Heart right ventricle (tissue), 16 donors: ENCODE measurements around the gene PNRC1. TPM values are rescaled to one million over a fixed set of nuclear protein-coding genes. Genes with fewer than 3 reads are reported as not detected.

ENCODE experiments used
- ATAC-seq, 8 donors: fragments of 200-7000 bp; cut with Tn5 transposase; one replicate each; pipeline ENCODE4 v1.9.1; 2020; ENCODE audit warnings: mild to moderate bottlenecking in 8 of 8, moderate library complexity in 8 of 8, moderate number of reproducible peaks in 1 of 8
- DNase-seq, 2 donors: peaks; one replicate each; pipeline ENCODE4 v3.0.0-alpha.2; 2020
- H3K27ac ChIP-seq, 10 donors: fragments of 200-600 bp; sonication (generic) in 2 of 10; one replicate each; pipeline versions ENCODE4 v1.5.0 to v1.8.0; 2020 to 2022; ENCODE audit warnings: mild to moderate bottlenecking in 3 of 10
- H3K27me3 ChIP-seq, 7 donors: fragments of 200-600 bp; one replicate each; pipeline ENCODE4 v1.8.0; 2021 to 2022; ENCODE audit warnings: mild to moderate bottlenecking in 2 of 7
- H3K36me3 ChIP-seq, 9 donors: fragments of 200-600 bp; sonication (generic) in 1 of 9; one replicate each; pipeline versions ENCODE4 v1.5.0 to v1.8.0; 2020 to 2022; ENCODE audit warnings: mild to moderate bottlenecking in 2 of 9
- H3K4me1 ChIP-seq, 9 donors: fragments of 200-600 bp; sonication (generic) in 1 of 9; one replicate each; pipeline versions ENCODE4 v1.5.0 to v1.8.0; 2020 to 2022; ENCODE audit warnings: mild to moderate bottlenecking in 4 of 9
- H3K4me3 ChIP-seq, 10 donors: fragments of 200-600 bp; sonication (generic) in 2 of 10; one replicate each; pipeline versions ENCODE4 v1.5.0 to v1.8.0; 2020 to 2022; ENCODE audit warnings: mild to moderate bottlenecking in 7 of 10, moderate library complexity in 2 of 10
- H3K9me3 ChIP-seq, 11 donors: fragments of 200-600 bp in 10 of 11; sonication (generic) in 2 of 11; one replicate each; pipeline versions ENCODE4 v1.5.0 to v1.8.0; 2013 to 2022; ENCODE audit warnings: mild to moderate bottlenecking in 2 of 11, control low read depth in 1 of 11, moderate library complexity in 1 of 11
- CTCF ChIP-seq, 9 donors: fragments of 200-600 bp; sonication (generic) in 2 of 9; IDR thresholded peaks; one replicate each; pipeline versions ENCODE4 v1.5.0 to v1.8.0; 2021 to 2022; ENCODE audit warnings: antibody characterized with exemption in 9 of 9, mild to moderate bottlenecking in 5 of 9, moderate library complexity in 1 of 9
- WGBS, 2 donors: extraction: QIAGEN DNeasy Blood & Tissue Kit; methylation state at CpG; one replicate each; pipeline ENCODE4 v1.1.7; 2013; ENCODE audit warnings: inconsistent platforms in 1 of 2; 5-methylcytosine and 5-hydroxymethylcytosine counted together
- intact Hi-C, 10 donors: fragments of 100-400 bp; cut with DNase I; formaldehyde crosslinking; loops; one replicate each; pipeline versions ENCODE4 v1.11.1 to v1.14.2; 2022
- polyA plus RNA-seq, 2 donors: library from polyadenylated mRNA; stranded (reverse); fragments of 200-250 nt; gene quantifications; one replicate each; pipeline ENCODE4 v1.2.3, GENCODE V29; 2013
- total RNA-seq, 10 donors: library from RNA; stranded (reverse); fragmentation: NEBNext Ultra II Directional in 3 of 10; extraction: Animal tissue kit (Norgen Biotek cat#: 25700) in 3 of 10; gene quantifications; one replicate each; pipeline versions ENCODE4 v1.2.1 to v1.2.4, GENCODE V29; 2021 to 2023
- donor health status: Arrhythmogenic right ventricular cardiomyopathy.
- donor health status: ischemic (EF 13 %, LVEDD 7.1; RV severe dilation, severe dysfunction).
- donor health status: healthy with polysubstance abuse.
- donor health status: DM: no; HTN: yes; CAD: no.
- donor health status: DM: no; HTN: no; CAD: no.
- donor health status: ischemic (EF 25% LVEDD 6.9; RV normal size, moderate dysfunction).
- donor health status: ischemic (EF 25% LVEDD 5.7; RV mildly dilated, moderate dysfunction).
- donor health status: healthy.
- donor health status: DM: yes; HTN: yes; CAD: no.
- donor health status: Ischemic cardiomyopathy.
- donor health status: ischemic (EF 35%, LVEDD 5.7; RV mildly dilated, moderate dysfunction).
- donor health status: nonischemic (EF 11% LVEDD 7.7; RV severe dilation, severe dysfunction).
- donor health status: DM: yes; HTN: yes; CAD: no.
- donor health status: PGD.
- donor health status: ischemic (EF 29% LVEDD 5.4; RV normal size, mild dysfunction).
- donor health status: nonischemic (EF 23%, LVEDD 6.1; RV moderate dilation, normal function).

The PNRC1 gene
- total and polyA plus RNA-seq, 12 donors, result 45.5 to 270 (median 207) TPM

- Histone ChIP-seq H3K9me3 (no peaks in the 10 kb centered on the region), H3K4me3 (no peak overlapping the region), H3K27me3 (no peaks in the 10 kb centered on the region), H3K36me3 (no peaks in the 10 kb centered on the region), H3K27ac (peak overlapping the region in 1 of 10 donors; percentile 40), H3K4me1 (peaks cover 0 to 12% (median 0%) of the 10 kb centered on the region in 9 donors)
- DNase-seq (no peak), ATAC-seq (peak in 2 of 8 donors; percentile 44 to 51)
- WGBS, 2 donors, result 73 to 80% methylated on average over 4 of the region's 4 CpGs
- intact Hi-C loops, result no loop called here
- TF ChIP-seq CTCF (IDR thresholded peaks at IDR 0.05), result no peak
These were observed 13.5 kb upstream of the PNRC1 start for GRCh38 chr6:89066940-89067646.

- Histone ChIP-seq H3K9me3 (no peaks in the 10 kb centered on the region), H3K4me1 (peaks cover 0 to 19% (median 0%) of the 10 kb centered on the region in 9 donors), H3K27me3 (no peaks in the 10 kb centered on the region), H3K36me3 (no peaks in the 10 kb centered on the region), H3K27ac (no peak overlapping the region), H3K4me3 (no peak overlapping the region)
- intact Hi-C loops, result no loop called here
- no peak for DNase-seq
- TF ChIP-seq CTCF (IDR thresholded peaks at IDR 0.05), result no peak
- no peak for ATAC-seq
These were observed 12.8 kb upstream of the PNRC1 start for GRCh38 chr6:89067796-89068195.

GRCh38 chr6:89068695-89069094 lies 11.9 kb upstream of the PNRC1 start:
- no peak for DNase-seq
- no peak for ATAC-seq
- H3K27ac ChIP-seq, result no peak overlapping the region
- TF ChIP-seq CTCF (IDR thresholded peaks at IDR 0.05), result no peak
- WGBS, 2 donors, result 52 to 93% methylated on average over 1 of the region's 1 CpG
- H3K9me3 ChIP-seq, result peaks cover 0 to 5% (median 0%) of the 10 kb centered on the region in 11 donors
- H3K36me3 ChIP-seq, result no peaks in the 10 kb centered on the region
- intact Hi-C loops, result no loop called here
- peaks cover 0 to 27% (median 0%) of the 10 kb centered on the region in 9 donors for H3K4me1 ChIP-seq
- no peaks in the 10 kb centered on the region for H3K27me3 ChIP-seq
- H3K4me3 ChIP-seq, result no peak overlapping the region

GRCh38 chr6:89069536-89070163 lies 10.9 kb upstream of the PNRC1 start:
- intact Hi-C loops, result no loop called here
- Histone ChIP-seq H3K9me3 (peaks cover 0 to 5% (median 0%) of the 10 kb centered on the region in 11 donors), H3K4me1 (peaks cover 0 to 28% (median 0%) of the 10 kb centered on the region in 9 donors), H3K27me3 (no peaks in the 10 kb centered on the region), H3K36me3 (no peaks in the 10 kb centered on the region), H3K4me3 (no peak overlapping the region), H3K27ac (no peak overlapping the region)
- no peak for ATAC-seq
- WGBS, 2 donors, result 84 to 89% methylated on average over 10 of the region's 10 CpGs
- no peak for DNase-seq
- no peak for TF ChIP-seq CTCF (IDR thresholded peaks at IDR 0.05)
